Measurements from ENCODE around the gene RAB44. TPM values are rescaled to one million over a fixed set of nuclear protein-coding genes. Genes with fewer than 3 reads are reported as not detected.
A peak's percentile ranks its signal among the peaks of the same experiment; 100 is the strongest.

RAB44 gene
- total RNA-seq, 4 donors from 2014 or later = 0.30 to 1.0 (median 0.63) TPM

- Histone ChIP-seq H3K27ac (no peak overlapping the region), H3K36me3 (no peaks in the 10 kb centered on the region), H3K4me1 (peaks cover 0 to 15% (median 2%) of the 10 kb centered on the region in 4 donors), H3K27me3 (no peaks in the 10 kb centered on the region), H3K9me3 (peaks cover 0 to 30% (median 0%) of the 10 kb centered on the region in 4 donors), H3K4me3 (no peak overlapping the region)
- TF ChIP-seq CTCF (IDR thresholded peaks at IDR 0.05) = no peak
- TF ChIP-seq EP300 (IDR thresholded peaks at IDR 0.05) = no peak
- no peak for TF ChIP-seq POLR2A (IDR thresholded peaks at IDR 0.05)
- 91 to 92% methylated on average over 3 of the region's 3 CpGs for WGBS, 2 donors
- DNase-seq (ENCODE audit: low spot score in 2 of 2) = no peak
Observed at GRCh38 chr6:36751091-36751490, 53.5 kb downstream of the RAB44 start.

GRCh38 chr6:36751833-36752186 is 54.2 kb downstream of the RAB44 start:
- H3K9me3 ChIP-seq = peaks cover 0 to 30% (median 0%) of the 10 kb centered on the region in 4 donors
- no peak for DNase-seq (ENCODE audit: low spot score in 2 of 2)
- TF ChIP-seq CTCF (IDR thresholded peaks at IDR 0.05) (no peak), EP300 (IDR thresholded peaks at IDR 0.05) (no peak), POLR2A (IDR thresholded peaks at IDR 0.05) (no peak)
- WGBS, 2 donors = 46 to 82% methylated on average over 1 of the region's 1 CpG
- no peaks in the 10 kb centered on the region for H3K36me3 ChIP-seq
- H3K27ac ChIP-seq = peak overlapping the region in 1 of 4 donors; percentile 7
- H3K4me1 ChIP-seq = peaks cover 0 to 18% (median 2%) of the 10 kb centered on the region in 4 donors
- H3K27me3 ChIP-seq = no peaks in the 10 kb centered on the region
- H3K4me3 ChIP-seq = no peak overlapping the region

- Histone ChIP-seq H3K27me3 (no peaks in the 10 kb centered on the region), H3K9me3 (peaks cover 0 to 30% (median 0%) of the 10 kb centered on the region in 4 donors), H3K27ac (peak overlapping the region in 1 of 4 donors; percentile 7), H3K4me3 (no peak overlapping the region), H3K4me1 (peaks cover 0 to 18% (median 2%) of the 10 kb centered on the region in 4 donors), H3K36me3 (no peaks in the 10 kb centered on the region)
- 84 to 90% methylated on average over 4 to 5 of the region's 6 CpGs for WGBS, 2 donors
- DNase-seq (ENCODE audit: low spot score in 2 of 2) = no peak
- no peak for TF ChIP-seq EP300 (IDR thresholded peaks at IDR 0.05)
- TF ChIP-seq POLR2A (IDR thresholded peaks at IDR 0.05) = no peak
- no peak for TF ChIP-seq CTCF (IDR thresholded peaks at IDR 0.05)
Observed at GRCh38 chr6:36752187-36752885, 54.7 kb downstream of the RAB44 start.

- WGBS, 2 donors = 58 to 62% methylated on average over 6 of the region's 6 CpGs
- peak overlapping the region in 1 of 4 donors; percentile 58 for H3K27ac ChIP-seq
- TF ChIP-seq EP300 (IDR thresholded peaks at IDR 0.05) = peak in 1 of 2 donors; percentile 62
- TF ChIP-seq CTCF (IDR thresholded peaks at IDR 0.05) = no peak
- TF ChIP-seq POLR2A (IDR thresholded peaks at IDR 0.05) = no peak
Observed at GRCh38 chr6:36752886-36753506, 55.4 kb downstream of the RAB44 start.

More at GRCh38 chr6:36752886-36753506, 55.4 kb downstream of the RAB44 start:
- Histone ChIP-seq H3K4me3 (no peak overlapping the region), H3K4me1 (peaks cover 0 to 18% (median 2%) of the 10 kb centered on the region in 4 donors), H3K9me3 (peaks cover 0 to 27% (median 0%) of the 10 kb centered on the region in 4 donors), H3K36me3 (no peaks in the 10 kb centered on the region), H3K27me3 (no peaks in the 10 kb centered on the region)
- no peak for DNase-seq (ENCODE audit: low spot score in 2 of 2)

All from tibial nerve (tissue), 4 donors.